Astrocyte of the spinal cord (primary cell): ENCODE data around the gene HOOK1.
A peak's percentile ranks its signal among the peaks of the same experiment; 100 is the strongest.

Source experiments
- DNase-seq: peaks from one replicate; pipeline ENCODE4 v3.0.0; 2011; ENCODE audit warnings: low read depth, low spot score
- H3K4me3 ChIP-seq: 2 replicates; pipeline ENCODE4 v1.5.1; 2011; ENCODE audit warnings: low read depth, mild to moderate bottlenecking, low read length, moderate library complexity
- CTCF ChIP-seq: IDR thresholded peaks from 2 replicates; pipeline ENCODE4 v1.5.1; 2012; ENCODE audit warnings: low read depth, mild to moderate bottlenecking, low read length, inconsistent platforms
- in situ Hi-C: cut with HindIII; loops from 2 replicates; pipeline ENCODE4 v1.10.0; 2017; ENCODE audit warnings: low sequenced_read_pairs

Gene HOOK1

DNA sequence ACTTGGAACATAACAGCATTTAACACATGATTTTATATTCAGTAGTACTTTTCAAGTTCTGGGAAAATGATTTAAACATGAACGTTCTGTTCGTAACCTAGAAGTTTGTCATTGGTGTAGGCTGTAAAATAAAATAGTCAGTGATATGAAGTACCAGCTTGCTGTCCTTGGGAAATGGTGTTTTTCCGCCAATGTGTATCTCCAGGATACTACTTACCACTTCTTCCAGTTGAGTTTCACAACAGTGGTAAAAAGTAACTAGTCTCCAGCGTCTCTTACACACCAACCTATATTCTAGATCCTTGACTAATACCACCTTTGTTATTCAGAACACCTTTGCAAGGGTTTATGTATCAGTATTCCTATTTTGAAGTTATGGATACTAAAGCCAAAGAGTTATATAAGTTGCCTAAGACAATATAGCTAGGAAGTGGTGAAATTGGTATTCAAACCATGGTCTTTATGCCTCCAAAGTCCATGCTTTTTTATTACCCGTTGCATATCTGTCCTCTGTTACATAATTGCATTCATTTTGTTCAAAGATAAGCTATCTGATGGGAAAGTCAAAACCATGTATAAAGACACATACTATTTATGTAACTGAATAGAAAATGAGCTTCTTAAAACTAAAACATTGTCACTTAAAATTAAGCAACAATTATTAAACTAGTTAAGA lies 43.1 kb downstream of the HOOK1 start:
- no peak overlapping the region for H3K4me3 ChIP-seq
- DNase-seq = no peak
- in situ Hi-C loops = no loop called here
- TF ChIP-seq CTCF = no peak

DNA sequence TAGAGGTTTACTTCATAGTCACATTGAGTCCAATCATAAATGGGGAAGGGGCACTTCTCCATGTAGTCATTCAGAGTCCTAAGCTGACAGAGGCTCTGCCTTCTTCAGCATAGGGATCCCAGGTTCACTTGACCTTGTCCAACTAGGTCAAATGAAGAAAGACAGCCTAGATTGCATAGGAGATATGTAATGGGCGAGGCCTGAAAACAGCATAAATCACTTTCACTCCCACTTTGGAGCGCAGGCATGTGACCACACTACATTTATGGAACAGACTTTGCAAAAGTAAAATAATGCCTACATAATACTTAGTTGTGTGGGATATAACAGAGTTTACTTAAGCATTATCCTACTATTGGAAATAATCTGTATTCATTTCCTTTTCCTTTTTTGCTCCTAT lies 51.7 kb downstream of the HOOK1 start:
- no peak overlapping the region for H3K4me3 ChIP-seq
- no peak for TF ChIP-seq CTCF
- DNase-seq = no peak
- in situ Hi-C loops = no loop called here

- in situ Hi-C loops = no loop called here
- H3K4me3 ChIP-seq = no peak overlapping the region
- DNase-seq = no peak
- no peak for TF ChIP-seq CTCF
These were observed 57.0 kb downstream of the HOOK1 start for GRCh38 chr1:59871746-59872145.

GRCh38 chr1:59877108-59877682 lies 62.4 kb downstream of the HOOK1 start:
- TF ChIP-seq CTCF = no peak
- no peak overlapping the region for H3K4me3 ChIP-seq
- in situ Hi-C loops = no loop called here
- no peak for DNase-seq

GRCh38 chr1:59878370-59878769 lies 63.6 kb downstream of the HOOK1 start:
- no peak for TF ChIP-seq CTCF
- no peak for DNase-seq
- no peak overlapping the region for H3K4me3 ChIP-seq
- in situ Hi-C loops = no loop called here

GRCh38 chr1:59879574-59879973 lies 64.8 kb downstream of the HOOK1 start:
- peak; percentile 69 for TF ChIP-seq CTCF
- peak; percentile 67 for DNase-seq
- in situ Hi-C loops = no loop called here
- H3K4me3 ChIP-seq = no peak overlapping the region
